Mucosa of stomach (tissue), 1 donor: ENCODE measurements around the gene TRPT1.

Experiments used
- H3K27me3 ChIP-seq: one replicate; pipeline ENCODE4 v1.7.0; 2013; ENCODE audit warnings: mild to moderate bottlenecking, low read length; ENCODE audit not compliant: control insufficient read depth, insufficient read depth
- H3K36me3 ChIP-seq: one replicate; pipeline ENCODE4 v1.7.0; 2013; ENCODE audit warnings: low read length; ENCODE audit not compliant: control insufficient read depth, insufficient read depth
- H3K4me1 ChIP-seq: one replicate; pipeline ENCODE4 v1.7.0; 2013; ENCODE audit warnings: mild to moderate bottlenecking, low read length; ENCODE audit not compliant: control insufficient read depth, insufficient read depth
- H3K4me3 ChIP-seq: one replicate; pipeline ENCODE4 v1.7.0; 2013; ENCODE audit warnings: low read length
- H3K9ac ChIP-seq: one replicate; pipeline ENCODE4 v1.7.0; 2013; ENCODE audit warnings: mild to moderate bottlenecking, low read length, moderate library complexity
- H3K9me3 ChIP-seq: one replicate; pipeline ENCODE4 v1.7.0; 2013; ENCODE audit warnings: mild to moderate bottlenecking, low read length, moderate library complexity; ENCODE audit not compliant: control insufficient read depth
- donor health status: Pancreatic carcinoma.

Gene TRPT1

DNA sequence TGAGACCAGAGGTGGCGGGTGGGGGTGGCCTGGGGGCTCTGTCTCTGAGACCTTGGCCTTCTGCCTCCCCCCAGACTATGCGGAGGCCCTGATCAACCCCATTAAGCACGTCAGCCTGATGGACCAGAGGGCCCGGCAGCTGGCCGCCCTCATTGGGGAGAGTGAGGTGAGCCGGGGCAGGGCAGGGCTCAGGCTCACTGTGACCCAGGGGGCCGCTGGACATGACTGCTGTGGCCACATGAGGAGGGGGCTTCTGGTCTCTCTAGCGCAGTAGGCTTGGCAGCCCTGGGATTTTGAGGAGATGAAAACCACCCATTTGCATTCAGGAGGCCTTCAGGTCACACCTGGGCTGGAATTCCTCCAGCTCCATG is 37.9 kb upstream of the TRPT1 start:
- H3K4me3 ChIP-seq, result no peak overlapping the region
- no peak overlapping the region for H3K9ac ChIP-seq
- H3K9me3 ChIP-seq, result no peaks in the 10 kb centered on the region
- H3K4me1 ChIP-seq, result peaks cover 21% of the 10 kb centered on the region
- H3K27me3 ChIP-seq, result no peaks in the 10 kb centered on the region
- H3K36me3 ChIP-seq, result peaks cover 17% of the 10 kb centered on the region

DNA sequence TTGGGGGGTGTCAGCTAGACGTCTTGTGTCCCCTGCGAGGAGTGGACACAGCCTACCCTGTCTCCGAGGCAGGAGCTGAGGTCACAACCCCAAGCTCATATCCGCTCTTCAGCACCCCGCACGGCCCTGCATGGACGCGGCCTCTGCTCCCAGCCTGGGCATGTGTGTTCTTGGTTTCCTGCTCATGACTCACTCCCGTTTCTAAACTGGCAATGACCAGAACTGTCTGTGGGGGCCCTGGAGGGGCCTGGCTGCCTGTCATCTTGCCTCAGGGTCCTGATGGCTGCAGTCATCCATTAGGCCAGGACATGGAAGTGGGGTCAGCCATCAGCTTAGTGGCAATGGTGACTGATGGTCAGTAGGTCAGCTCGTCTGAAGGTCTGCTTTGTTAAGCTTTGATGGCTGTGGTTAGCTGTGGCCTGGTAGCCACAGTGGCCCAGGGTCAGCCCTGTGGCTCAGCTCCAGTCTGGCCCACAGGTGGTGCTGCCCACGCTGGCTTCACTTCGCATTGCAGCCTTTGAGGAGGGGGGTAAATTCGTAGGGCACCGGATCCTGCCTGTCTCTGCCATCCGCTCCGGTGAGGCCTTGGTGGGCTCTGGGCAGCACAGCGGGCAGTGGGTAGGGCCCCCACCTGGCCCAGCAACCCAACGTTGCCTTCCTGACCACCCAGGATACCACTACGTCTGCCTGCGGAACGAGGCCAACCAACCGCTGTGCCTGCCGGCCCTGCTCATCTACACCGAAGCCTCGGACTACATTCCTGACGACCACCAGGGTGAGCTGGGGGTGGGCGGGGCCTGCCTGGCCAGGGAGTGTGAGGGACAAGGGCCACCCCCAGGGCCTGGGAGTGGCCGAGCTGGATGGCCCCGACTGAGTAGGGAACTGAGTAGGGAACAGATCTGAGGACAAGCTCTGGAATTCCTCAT is 37.3 kb upstream of the TRPT1 start:
- Histone ChIP-seq H3K4me1 (peaks cover 14% of the 10 kb centered on the region), H3K27me3 (no peaks in the 10 kb centered on the region), H3K4me3 (no peak overlapping the region), H3K9ac (no peak overlapping the region), H3K9me3 (no peaks in the 10 kb centered on the region), H3K36me3 (peaks cover 17% of the 10 kb centered on the region)

DNA sequence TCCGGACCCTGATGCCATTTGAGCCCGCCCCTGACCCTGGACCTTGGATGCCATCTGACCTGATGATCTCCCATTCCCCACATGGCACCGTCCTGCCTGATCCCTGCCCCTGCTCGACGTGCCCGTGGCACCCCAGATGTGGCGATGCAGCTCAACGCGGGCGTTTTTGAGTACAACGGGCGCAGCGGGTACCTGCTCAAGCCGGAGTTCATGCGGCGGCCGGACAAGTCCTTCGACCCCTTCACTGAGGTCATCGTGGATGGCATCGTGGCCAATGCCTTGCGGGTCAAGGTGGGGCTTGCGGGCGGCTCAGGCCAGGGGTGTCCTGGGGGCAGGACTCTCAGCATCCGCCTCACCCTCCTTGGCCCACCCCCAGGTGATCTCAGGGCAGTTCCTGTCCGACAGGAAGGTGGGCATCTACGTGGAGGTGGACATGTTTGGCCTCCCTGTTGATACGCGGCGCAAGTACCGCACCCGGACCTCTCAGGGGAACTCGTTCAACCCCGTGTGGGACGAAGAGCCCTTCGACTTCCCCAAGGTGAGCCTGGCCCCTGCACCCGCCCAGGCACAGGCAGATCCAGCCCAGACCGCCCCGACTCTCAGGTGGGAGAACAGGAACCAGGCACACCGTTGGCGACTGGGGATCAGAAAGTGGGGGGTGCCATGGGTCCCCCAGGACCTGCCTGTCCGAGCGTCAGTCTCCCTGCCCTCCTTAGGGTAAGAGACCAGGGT is 36.5 kb upstream of the TRPT1 start:
- Histone ChIP-seq H3K4me1 (peaks cover 6% of the 10 kb centered on the region), H3K9ac (no peak overlapping the region), H3K4me3 (no peak overlapping the region), H3K9me3 (no peaks in the 10 kb centered on the region), H3K36me3 (peaks cover 17% of the 10 kb centered on the region), H3K27me3 (no peaks in the 10 kb centered on the region)

DNA sequence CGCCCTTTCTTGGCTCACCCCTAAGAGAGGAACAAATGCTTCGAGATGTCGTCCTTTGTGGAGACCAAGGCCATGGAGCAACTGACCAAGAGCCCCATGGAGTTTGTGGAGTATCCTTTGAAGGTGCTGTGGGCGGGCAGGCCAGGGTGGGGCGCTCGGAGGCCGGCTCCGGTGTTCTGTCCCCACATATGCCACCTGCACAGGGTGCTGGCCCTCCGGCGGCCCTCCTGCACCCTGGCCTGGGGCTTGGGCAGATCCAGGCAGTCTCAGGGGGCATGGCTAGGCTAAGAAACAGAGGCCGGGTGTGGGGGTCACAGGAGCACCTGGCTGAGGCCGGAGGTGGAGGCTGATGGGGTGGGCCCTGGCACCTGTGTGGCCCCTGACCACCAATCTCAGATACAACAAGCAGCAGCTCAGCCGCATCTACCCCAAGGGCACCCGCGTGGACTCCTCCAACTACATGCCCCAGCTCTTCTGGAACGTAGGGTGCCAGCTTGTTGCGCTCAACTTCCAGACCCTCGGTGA is 35.6 kb upstream of the TRPT1 start:
- Histone ChIP-seq H3K9me3 (no peaks in the 10 kb centered on the region), H3K4me3 (no peak overlapping the region), H3K9ac (no peak overlapping the region), H3K27me3 (no peaks in the 10 kb centered on the region), H3K4me1 (no peaks in the 10 kb centered on the region), H3K36me3 (peaks cover 17% of the 10 kb centered on the region)

DNA sequence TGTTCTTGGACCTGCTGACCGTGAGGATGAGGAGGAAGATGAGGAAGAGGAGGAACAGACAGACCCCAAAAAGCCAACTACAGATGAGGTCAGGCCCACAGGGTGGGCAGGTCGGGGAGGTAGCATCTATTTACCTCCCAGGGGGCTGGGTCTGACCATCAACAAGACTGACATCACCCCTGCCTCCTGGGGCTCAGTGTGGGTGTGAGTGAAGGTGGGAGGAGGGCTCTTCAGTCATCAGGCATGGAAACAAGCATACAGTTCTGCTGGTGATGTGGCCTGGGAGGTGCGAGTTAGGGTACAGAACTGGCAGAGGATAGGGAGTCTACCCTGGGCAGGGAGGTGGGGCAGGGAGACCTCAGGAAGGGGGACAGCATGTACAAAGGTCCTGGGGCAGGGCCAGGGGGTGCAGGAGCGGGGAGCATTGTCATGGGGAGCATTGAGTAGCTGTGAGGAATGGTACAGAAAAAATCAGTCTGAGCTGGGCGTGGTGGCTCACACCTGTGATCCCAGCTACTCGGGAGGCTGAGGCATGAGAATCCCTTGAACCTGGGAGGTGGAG is 34.2 kb upstream of the TRPT1 start:
- H3K9me3 ChIP-seq, result no peaks in the 10 kb centered on the region
- H3K9ac ChIP-seq, result no peak overlapping the region
- H3K4me3 ChIP-seq, result no peak overlapping the region
- H3K27me3 ChIP-seq, result no peaks in the 10 kb centered on the region
- H3K36me3 ChIP-seq, result peaks cover 26% of the 10 kb centered on the region
- H3K4me1 ChIP-seq, result no peaks in the 10 kb centered on the region

DNA sequence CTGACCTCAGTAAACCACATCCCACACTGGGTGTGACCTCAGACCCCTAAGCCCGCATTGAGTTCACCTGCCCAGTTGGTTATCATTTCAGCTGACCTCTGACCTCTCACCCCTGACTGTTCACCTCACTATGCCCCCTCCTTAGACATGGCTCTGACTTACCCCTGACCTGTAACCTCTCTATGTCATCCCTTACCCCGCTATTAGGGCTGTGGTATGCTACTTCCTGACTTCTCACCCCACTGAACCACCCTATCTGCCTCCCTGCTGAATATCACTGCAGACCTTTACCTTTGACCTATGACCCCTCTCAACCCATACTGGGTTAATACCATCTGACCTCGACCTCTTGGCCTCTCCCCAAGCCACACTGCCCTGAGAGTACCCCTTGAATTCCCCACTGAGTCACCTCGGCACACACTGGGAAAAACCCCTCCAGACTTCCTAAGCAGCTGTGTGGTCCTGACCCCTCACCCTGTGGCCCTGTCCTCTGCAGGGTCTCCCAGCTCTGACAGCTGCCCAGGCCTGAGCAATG is 33.6 kb upstream of the TRPT1 start:
- Histone ChIP-seq H3K4me3 (no peak overlapping the region), H3K36me3 (peaks cover 32% of the 10 kb centered on the region), H3K4me1 (no peaks in the 10 kb centered on the region), H3K9ac (no peak overlapping the region), H3K27me3 (no peaks in the 10 kb centered on the region), H3K9me3 (no peaks in the 10 kb centered on the region)

DNA sequence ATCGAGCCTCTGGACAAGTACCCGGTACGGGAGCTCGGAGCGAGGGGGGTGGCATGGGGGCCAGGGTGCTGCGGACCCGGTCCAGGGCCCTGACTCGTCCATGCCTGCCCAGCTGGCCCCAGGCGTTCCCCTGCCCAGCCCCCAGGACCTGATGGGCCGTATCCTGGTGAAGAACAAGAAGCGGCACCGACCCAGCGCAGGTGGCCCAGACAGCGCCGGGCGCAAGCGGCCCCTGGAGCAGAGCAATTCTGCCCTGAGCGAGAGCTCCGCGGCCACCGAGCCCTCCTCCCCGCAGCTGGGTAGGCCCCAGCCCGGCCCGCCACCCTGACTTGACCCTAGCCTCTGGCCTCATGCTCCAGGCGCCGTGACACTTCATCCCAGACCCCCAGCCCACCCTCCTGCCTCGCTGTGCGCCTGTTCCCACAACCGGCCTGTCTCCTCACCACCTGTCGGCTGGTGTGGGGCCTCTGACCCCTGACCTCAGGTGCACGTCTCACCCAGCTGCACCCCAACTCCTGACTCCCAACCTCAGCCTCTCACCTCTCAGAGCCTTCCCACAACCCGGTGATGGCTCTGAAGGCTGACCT is 33.1 kb upstream of the TRPT1 start:
- Histone ChIP-seq H3K4me3 (no peak overlapping the region), H3K9ac (no peak overlapping the region), H3K36me3 (peaks cover 33% of the 10 kb centered on the region), H3K4me1 (no peaks in the 10 kb centered on the region), H3K9me3 (no peaks in the 10 kb centered on the region), H3K27me3 (no peaks in the 10 kb centered on the region)

DNA sequence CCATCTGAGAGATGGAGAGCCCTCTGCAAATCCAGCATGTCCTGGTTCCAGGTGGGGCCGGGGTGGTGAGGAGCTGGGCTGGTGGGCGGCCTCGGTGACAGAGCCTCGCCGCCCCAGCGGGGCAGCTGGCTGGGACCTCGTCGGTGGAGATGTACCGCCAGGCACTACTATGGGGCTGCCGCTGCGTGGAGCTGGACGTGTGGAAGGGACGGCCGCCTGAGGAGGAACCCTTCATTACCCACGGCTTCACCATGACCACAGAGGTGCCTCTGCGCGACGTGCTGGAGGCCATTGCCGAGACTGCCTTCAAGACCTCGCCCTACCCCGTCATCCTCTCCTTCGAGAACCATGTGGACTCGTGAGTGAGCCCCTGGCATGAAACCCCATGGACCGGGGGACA is 32.4 kb upstream of the TRPT1 start:
- H3K4me3 ChIP-seq, result no peak overlapping the region
- no peaks in the 10 kb centered on the region for H3K9me3 ChIP-seq
- no peak overlapping the region for H3K9ac ChIP-seq
- H3K27me3 ChIP-seq, result no peaks in the 10 kb centered on the region
- H3K4me1 ChIP-seq, result peaks cover 6% of the 10 kb centered on the region
- peaks cover 28% of the 10 kb centered on the region for H3K36me3 ChIP-seq

DNA sequence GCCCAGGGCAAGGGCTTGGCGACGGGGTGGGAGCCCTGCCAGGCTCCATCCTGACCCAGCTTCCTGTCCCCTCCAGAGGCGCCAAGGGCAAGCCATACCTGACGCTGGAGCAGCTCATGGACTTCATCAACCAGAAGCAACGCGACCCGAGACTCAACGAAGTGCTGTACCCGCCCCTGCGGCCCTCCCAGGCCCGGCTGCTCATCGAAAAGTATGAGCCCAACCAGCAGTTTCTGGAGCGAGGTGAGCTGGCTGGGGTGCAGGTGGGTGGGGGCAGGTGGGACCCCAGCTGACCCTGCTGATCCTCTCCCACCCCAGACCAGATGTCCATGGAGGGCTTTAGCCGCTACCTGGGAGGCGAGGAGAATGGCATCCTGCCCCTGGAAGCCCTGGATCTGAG is 30.3 kb upstream of the TRPT1 start:
- peaks cover 21% of the 10 kb centered on the region for H3K4me1 ChIP-seq
- no peaks in the 10 kb centered on the region for H3K9me3 ChIP-seq
- peaks cover 21% of the 10 kb centered on the region for H3K36me3 ChIP-seq

DNA sequence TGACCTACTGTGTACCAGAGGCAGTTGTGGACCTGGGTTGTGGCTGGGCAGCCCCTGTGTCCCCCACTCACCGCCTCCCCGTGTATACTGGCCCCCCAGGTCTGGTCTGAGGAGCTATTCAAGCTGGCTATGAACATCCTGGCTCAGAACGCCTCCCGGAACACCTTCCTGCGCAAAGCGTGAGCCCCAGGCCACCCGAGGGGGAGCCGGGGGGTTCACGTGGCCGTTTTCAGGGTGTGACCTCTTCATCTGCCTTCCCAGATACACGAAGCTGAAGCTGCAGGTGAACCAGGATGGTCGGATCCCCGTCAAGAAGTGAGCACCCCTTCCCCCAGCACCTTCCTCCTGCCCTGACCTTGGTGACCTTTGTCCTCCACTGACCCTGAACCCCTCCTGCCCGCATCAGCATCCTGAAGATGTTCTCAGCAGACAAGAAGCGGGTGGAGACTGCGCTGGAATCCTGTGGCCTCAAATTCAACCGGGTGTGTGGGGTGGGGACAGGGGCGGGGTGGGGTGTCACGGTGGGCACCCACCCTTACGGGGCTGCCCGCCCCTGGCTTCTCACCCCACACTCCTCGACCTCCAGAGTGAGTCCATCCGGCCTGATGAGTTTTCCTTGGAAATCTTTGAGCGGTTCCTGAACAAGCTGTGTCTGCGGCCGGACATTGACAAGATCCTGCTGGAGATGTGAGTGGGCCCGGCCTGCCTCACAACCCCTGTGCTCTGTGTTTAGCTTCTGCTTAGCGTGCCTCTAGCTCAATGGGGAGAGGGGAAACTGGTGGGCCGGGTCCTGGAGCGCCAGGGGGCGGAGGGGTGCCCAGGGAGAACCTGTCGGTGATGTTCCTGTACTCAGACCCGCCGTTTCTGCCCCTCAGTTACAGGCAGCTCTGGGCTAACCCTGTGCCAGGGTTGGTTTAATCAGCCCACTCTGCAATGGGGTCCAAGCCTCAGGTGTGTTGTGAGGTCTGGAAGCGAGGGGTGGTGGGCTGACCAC is 29.4 kb upstream of the TRPT1 start:
- no peak overlapping the region for H3K4me3 ChIP-seq
- no peak overlapping the region for H3K9ac ChIP-seq
- peaks cover 21% of the 10 kb centered on the region for H3K36me3 ChIP-seq
- H3K27me3 ChIP-seq, result peaks cover 5% of the 10 kb centered on the region
- H3K4me1 ChIP-seq, result peaks cover 28% of the 10 kb centered on the region
- H3K9me3 ChIP-seq, result no peaks in the 10 kb centered on the region

More for the DNA sequence above, 30.3 kb upstream of the TRPT1 start:
- H3K4me3 ChIP-seq, result no peak overlapping the region
- no peaks in the 10 kb centered on the region for H3K27me3 ChIP-seq
- no peak overlapping the region for H3K9ac ChIP-seq

DNA sequence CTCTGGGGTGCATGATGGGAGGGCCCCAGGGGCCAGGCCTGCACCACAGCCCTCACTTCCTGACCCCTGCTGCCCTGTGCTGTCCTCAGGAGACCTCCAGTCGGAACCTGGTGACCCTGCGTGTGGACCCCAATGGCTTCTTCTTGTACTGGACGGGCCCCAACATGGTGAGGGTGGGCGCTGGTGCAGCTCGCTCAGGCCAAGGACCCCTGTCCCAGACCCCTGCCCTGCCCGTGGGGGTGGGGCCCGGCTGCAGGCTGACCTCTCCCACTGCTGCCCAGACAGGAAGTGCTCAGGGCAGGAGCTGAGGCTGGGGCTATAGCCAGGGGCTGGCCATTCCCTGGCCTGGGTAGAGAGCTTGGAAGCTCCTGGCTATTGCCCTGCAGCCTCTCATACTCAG is 28.3 kb upstream of the TRPT1 start:
- H3K9me3 ChIP-seq, result no peaks in the 10 kb centered on the region
- H3K4me1 ChIP-seq, result peaks cover 29% of the 10 kb centered on the region

More for the DNA sequence above, 28.3 kb upstream of the TRPT1 start:
- H3K9ac ChIP-seq, result no peak overlapping the region
- H3K27me3 ChIP-seq, result peaks cover 5% of the 10 kb centered on the region
- peaks cover 16% of the 10 kb centered on the region for H3K36me3 ChIP-seq
- H3K4me3 ChIP-seq, result no peak overlapping the region
